ENCODE data around the gene TNFRSF13B. TPM values are rescaled to one million over a fixed set of nuclear protein-coding genes. Genes with fewer than 3 reads are reported as not detected.

TNFRSF13B gene
- total RNA-seq, 1 experiment from 2014 or later: not detected

GRCh38 chr17:16950488-16950887 lies 21.4 kb downstream of the TNFRSF13B start:
- BruUV-seq (replicated peaks): no TSS peak
- Histone ChIP-seq H3K27ac (ENCODE audit: low read length) (no peak overlapping the region), H3K27me3 (ENCODE audit: control insufficient read depth, insufficient read depth, low read length) (no peaks in the 10 kb centered on the region; the same call in 1 of the 2 replicates), H3K4me1 (ENCODE audit: control insufficient read depth, insufficient read depth, low read length) (no peaks in the 10 kb centered on the region), H3K36me3 (ENCODE audit: control insufficient read depth, insufficient read depth, low read length) (no peaks in the 10 kb centered on the region), H3K9me3 (ENCODE audit: control insufficient read depth, insufficient read depth, low read depth, low read length) (no peaks in the 10 kb centered on the region; the same call in 1 of the 2 replicates), H3K4me3 (ENCODE audit: low read depth in 2 of 2, low read length in 2 of 2) (no peak overlapping the region)
- in situ Hi-C loops (cut with HindIII; ENCODE audit: low pct_unique_long_range_greater_than_20kb, low sequenced_read_pairs) (no loop called here), intact Hi-C loops (cut with micrococcal nuclease; ENCODE audit: unreplicated experiment) (no loop called here)
- no peak for ATAC-seq
- POLR2A ChIA-PET: no interaction called here
- CTCF ChIA-PET: no interaction called here
- DNase-seq (ENCODE audit: low read depth, low spot score): no peak
- no peak for TF ChIP-seq CTCF (IDR thresholded peaks at IDR 0.05)
- no peak for TF ChIP-seq POLR2AphosphoS5 (IDR thresholded peaks at IDR 0.05; ENCODE audit: low read depth, low read length)
- TF ChIP-seq TCF7L2 (IDR thresholded peaks at IDR 0.05; ENCODE audit: low read depth, low read length): no peak
- TF ChIP-seq, protein P1, sequence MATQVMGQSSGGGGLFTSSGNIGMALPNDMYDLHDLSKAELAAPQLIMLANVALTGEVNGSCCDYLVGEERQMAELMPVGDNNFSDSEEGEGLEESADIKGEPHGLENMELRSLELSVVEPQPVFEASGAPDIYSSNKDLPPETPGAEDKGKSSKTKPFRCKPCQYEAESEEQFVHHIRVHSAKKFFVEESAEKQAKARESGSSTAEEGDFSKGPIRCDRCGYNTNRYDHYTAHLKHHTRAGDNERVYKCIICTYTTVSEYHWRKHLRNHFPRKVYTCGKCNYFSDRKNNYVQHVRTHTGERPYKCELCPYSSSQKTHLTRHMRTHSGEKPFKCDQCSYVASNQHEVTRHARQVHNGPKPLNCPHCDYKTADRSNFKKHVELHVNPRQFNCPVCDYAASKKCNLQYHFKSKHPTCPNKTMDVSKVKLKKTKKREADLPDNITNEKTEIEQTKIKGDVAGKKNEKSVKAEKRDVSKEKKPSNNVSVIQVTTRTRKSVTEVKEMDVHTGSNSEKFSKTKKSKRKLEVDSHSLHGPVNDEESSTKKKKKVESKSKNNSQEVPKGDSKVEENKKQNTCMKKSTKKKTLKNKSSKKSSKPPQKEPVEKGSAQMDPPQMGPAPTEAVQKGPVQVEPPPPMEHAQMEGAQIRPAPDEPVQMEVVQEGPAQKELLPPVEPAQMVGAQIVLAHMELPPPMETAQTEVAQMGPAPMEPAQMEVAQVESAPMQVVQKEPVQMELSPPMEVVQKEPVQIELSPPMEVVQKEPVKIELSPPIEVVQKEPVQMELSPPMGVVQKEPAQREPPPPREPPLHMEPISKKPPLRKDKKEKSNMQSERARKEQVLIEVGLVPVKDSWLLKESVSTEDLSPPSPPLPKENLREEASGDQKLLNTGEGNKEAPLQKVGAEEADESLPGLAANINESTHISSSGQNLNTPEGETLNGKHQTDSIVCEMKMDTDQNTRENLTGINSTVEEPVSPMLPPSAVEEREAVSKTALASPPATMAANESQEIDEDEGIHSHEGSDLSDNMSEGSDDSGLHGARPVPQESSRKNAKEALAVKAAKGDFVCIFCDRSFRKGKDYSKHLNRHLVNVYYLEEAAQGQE (IDR thresholded peaks at IDR 0.05; ENCODE audit: insufficient read depth in 1 of 2, low read depth in 2 of 2, low read length in 1 of 2): no peak
- TF ChIP-seq SIN3A (IDR thresholded peaks at IDR 0.05; ENCODE audit: borderline replicate concordance, insufficient read depth, low read depth, low read length): no peak

GRCh38 chr17:16948587-16949376 lies 23.1 kb downstream of the TNFRSF13B start:
- TF ChIP-seq SIN3A (IDR thresholded peaks at IDR 0.05; ENCODE audit: borderline replicate concordance, insufficient read depth, low read depth, low read length) (no peak), TCF7L2 (IDR thresholded peaks at IDR 0.05; ENCODE audit: low read depth, low read length) (no peak), POLR2AphosphoS5 (IDR thresholded peaks at IDR 0.05; ENCODE audit: low read depth, low read length) (no peak), CTCF (IDR thresholded peaks at IDR 0.05) (no peak)
- TF ChIP-seq, protein P1 (IDR thresholded peaks at IDR 0.05; ENCODE audit: insufficient read depth in 1 of 2, low read depth in 2 of 2, low read length in 1 of 2): no peak
- H3K9me3 ChIP-seq (ENCODE audit: control insufficient read depth, insufficient read depth, low read depth, low read length): no peaks in the 10 kb centered on the region; the same call in 1 of the 2 replicates
- POLR2A ChIA-PET: no interaction called here
- H3K27ac ChIP-seq (ENCODE audit: low read length): no peak overlapping the region
- no peak for DNase-seq (ENCODE audit: low read depth, low spot score)
- in situ Hi-C loops (cut with HindIII; ENCODE audit: low pct_unique_long_range_greater_than_20kb, low sequenced_read_pairs): no loop called here
- H3K27me3 ChIP-seq (ENCODE audit: control insufficient read depth, insufficient read depth, low read length): no peaks in the 10 kb centered on the region; the same call in 1 of the 2 replicates
- no peak overlapping the region for H3K4me3 ChIP-seq (ENCODE audit: low read depth in 2 of 2, low read length in 2 of 2)
- intact Hi-C loops (cut with micrococcal nuclease; ENCODE audit: unreplicated experiment): no loop called here
- CTCF ChIA-PET: no interaction called here
- no peaks in the 10 kb centered on the region for H3K36me3 ChIP-seq (ENCODE audit: control insufficient read depth, insufficient read depth, low read length)
- H3K4me1 ChIP-seq (ENCODE audit: control insufficient read depth, insufficient read depth, low read length): no peaks in the 10 kb centered on the region
- BruUV-seq (replicated peaks): no TSS peak
- ATAC-seq: no peak
